ENCODE data around the gene PDZD4. TPM values are rescaled to one million over a fixed set of nuclear protein-coding genes. Genes with fewer than 3 reads are reported as not detected.

The PDZD4 gene, protein sequence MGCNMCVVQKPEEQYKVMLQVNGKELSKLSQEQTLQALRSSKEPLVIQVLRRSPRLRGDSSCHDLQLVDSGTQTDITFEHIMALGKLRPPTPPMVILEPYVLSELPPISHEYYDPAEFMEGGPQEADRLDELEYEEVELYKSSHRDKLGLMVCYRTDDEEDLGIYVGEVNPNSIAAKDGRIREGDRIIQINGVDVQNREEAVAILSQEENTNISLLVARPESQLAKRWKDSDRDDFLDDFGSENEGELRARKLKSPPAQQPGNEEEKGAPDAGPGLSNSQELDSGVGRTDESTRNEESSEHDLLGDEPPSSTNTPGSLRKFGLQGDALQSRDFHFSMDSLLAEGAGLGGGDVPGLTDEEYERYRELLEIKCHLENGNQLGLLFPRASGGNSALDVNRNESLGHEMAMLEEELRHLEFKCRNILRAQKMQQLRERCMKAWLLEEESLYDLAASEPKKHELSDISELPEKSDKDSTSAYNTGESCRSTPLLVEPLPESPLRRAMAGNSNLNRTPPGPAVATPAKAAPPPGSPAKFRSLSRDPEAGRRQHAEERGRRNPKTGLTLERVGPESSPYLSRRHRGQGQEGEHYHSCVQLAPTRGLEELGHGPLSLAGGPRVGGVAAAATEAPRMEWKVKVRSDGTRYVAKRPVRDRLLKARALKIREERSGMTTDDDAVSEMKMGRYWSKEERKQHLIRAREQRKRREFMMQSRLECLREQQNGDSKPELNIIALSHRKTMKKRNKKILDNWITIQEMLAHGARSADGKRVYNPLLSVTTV
- total RNA-seq, result 0.76 TPM in 1 of 2 replicates, not detected in the other

DNA sequence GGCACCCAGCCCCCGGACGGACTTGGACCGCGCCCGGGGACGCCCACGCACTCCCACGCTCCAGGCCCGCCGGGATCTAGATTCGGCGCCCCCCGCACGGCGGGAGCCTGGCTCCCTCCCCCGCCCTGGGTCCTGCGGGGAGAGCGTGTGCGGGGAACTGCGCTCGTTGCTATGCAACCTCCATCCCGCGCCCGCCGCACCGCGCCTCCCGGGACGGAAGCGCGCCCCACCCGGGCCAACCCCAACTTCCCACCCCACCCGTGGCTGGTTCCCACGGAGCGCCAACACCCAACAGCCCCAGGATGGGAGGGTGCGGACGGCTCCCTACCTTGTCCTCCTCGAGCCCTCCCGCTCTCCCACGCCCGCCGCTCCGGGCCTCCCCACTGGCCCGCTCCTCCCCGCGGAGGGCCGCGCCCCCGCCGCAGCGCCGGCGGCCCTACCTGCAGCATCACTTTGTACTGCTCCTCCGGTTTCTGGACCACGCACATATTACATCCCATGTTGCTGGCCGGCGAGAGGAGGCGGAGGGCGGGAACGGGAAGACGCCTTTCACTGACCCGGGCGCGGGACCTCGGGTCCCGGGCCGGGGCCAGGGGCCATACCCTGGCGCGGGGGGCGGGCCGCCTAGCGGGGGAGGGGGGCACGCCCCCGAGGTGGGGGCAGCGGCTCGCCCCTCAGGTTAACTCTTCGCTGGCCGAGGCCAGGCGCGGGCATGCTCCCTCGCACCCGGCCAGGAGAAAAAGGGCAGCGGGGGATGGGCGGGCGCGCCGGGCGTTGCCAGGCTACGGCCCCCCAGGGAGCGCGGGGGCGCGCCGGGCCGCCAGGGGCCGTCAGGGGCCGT lies at the start of gene PDZD4:
Gene PDZD4, minus strand, starts transcription at position 746 of the 841 bp plus-strand sequence. Its CDS starts 246 bp downstream, at position 500.

DNA sequence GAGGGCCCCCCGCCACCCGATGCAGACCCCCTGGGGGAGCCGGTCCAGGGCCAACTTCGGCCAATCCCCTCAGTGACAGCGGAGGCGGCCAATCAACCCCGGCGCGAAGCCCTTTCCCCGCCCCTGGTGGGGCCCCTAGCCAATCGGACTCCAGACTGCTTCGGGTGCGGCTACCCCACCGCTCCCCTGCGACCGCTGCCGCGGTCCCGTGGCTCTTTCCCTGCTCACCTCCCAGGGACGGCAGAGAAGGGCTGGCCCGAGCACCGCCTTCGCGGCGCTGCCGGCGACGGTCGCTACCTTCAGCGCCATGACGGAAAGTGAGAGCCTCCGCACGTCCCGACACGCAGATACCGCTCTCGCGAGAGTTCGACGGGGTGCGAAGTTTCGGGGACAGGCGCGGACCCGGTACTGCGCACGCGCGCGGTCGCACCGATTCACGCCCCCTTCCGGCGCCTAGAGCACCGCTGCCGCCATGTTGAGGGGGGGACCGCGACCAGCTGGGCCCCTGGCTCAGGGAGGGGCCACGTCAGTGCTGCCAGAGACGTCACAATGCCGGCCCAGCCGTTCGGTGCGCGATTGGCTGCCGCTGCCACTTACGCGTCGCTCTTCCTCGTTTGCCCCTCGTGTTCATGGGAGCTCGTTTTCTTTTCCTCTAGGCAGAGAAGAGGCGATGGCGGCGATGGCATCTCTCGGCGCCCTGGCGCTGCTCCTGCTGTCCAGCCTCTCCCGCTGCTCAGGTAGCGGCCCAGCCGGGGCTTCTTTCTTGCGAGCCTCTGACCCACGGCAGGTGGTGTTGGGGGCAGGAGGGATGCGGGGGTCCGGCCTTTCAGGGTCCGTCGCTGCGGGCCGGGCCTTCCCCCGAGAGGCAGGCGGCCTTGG lies 36.1 kb downstream of the PDZD4 start, which contains the start of the genes IDH3G and SSR4:
Gene IDH3G, minus strand, starts transcription at position 358 of the 879 bp plus-strand sequence. Its CDS starts 49 bp downstream, at position 309.
Gene SSR4, plus strand, starts transcription at position 651 of the 879 bp plus-strand sequence. Its CDS starts 20 bp downstream, at position 671.

DNA sequence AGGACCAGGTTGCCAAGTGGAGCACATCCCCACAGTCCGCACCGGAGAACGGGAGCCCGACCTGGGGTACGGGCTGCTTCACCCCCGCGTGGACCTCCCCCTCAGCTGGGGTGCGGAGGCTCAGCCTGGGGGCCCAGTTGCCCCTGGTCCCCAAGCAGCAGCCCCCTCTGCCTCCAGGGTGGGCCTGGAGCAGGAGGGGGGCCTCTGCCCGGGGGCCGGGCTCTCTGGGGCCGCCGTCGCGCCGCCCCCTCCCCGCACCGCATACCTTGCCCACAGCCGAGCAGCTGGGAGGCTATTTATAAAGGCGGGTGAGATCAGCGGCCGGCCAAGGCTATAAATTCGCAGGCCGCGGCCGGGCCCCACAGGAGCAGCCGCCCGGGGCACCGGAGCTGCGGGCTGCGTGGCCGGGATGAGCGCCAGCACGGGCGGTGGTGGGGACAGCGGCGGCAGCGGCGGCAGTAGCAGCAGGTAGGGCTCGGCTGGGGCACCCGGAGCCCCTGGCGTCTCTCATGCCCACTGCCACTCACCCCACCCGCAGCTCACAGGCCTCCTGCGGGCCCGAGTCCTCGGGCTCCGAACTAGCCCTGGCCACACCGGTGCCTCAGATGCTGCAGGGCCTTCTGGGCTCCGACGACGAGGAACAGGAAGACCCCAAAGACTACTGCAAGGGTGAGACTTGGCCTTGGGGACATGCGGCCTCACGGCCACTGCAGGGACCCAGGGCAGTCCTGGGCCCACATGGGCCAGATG lies 49.5 kb downstream of the PDZD4 start, which contains the start of gene SRPK3:
Gene SRPK3, plus strand, starts transcription at position 364 of the 750 bp plus-strand sequence. Its CDS starts 46 bp downstream, at position 410.

DNA sequence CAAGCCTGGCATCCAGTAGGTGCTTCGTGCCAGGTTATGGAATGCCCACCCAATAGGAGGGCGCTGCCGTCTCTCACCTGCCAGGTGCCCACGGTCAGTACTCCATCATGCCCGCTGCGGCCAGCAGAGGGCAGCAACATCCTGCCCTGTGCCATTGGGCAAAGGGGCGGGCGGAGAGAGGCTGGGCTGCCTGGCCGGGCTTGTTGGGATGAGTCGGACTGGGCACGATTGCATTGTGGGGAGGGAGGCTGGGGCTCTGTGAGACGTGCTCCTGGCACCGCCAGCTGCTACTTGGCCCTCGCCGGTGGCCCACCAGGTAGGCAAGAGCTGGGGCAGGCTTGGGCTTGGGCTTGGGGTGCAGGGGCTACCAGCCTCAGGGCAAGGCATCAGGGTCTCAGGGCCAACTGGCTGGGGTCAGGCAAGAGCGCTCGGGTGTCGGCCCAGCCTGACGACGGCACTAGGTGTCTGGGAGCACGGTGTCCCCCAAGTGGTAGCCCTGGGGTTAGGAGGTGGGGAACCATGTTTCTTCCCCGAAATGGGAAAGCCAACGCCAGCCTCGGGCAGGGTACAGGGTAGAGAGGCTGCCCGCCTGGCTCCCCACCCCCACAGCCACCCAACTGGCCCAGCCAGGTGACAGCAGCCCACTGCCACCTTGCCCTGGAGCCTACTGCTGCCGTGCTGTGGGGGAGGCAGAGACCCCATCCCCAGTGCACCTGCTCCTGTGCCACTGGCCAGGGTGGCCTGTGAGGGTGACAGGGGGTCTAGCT lies 66.2 kb downstream of the PDZD4 start, which contains the start of gene PLXNB3:
Gene PLXNB3, plus strand, starts transcription at position 261 of the 767 bp plus-strand sequence. CDS start 1,287 bp downstream, outside the sequence.

Other genes starting within 250 kb of the PDZD4 start
- gene CCNQ, start 231.4 kb downstream of the PDZD4 start, total RNA-seq, result 28.4 and 38.2 TPM in 2 replicates
- gene DUSP9, start 183.3 kb downstream of the PDZD4 start, total RNA-seq, result under 0.01 and 0.13 TPM in 2 replicates
- not detected in 2 replicates for gene PNCK, start 156.7 kb downstream of the PDZD4 start, total RNA-seq
- gene SLC6A8, start 142.6 kb downstream of the PDZD4 start, total RNA-seq, result 1.6 and 5.5 TPM in 2 replicates
- gene BCAP31, start 106.2 kb downstream of the PDZD4 start, total RNA-seq, result 200 and 266 TPM in 2 replicates
- 7.0 and 15.4 TPM in 2 replicates for gene ABCD1, start 105.7 kb downstream of the PDZD4 start, total RNA-seq
- gene PLXNB3, start 66.3 kb downstream of the PDZD4 start, total RNA-seq, result 2.9 and 20.6 TPM in 2 replicates
- gene SRPK3, start 49.5 kb downstream of the PDZD4 start, total RNA-seq, result under 0.01 and 0.44 TPM in 2 replicates
- gene IDH3G, start 36.2 kb downstream of the PDZD4 start, total RNA-seq, result 48.1 and 67.7 TPM in 2 replicates
- gene SSR4, start 35.9 kb downstream of the PDZD4 start, total RNA-seq, result 112 and 142 TPM in 2 replicates
- 0.16 and 0.88 TPM in 2 replicates for gene L1CAM, start 55.6 kb upstream of the PDZD4 start, total RNA-seq
- 1.4 and 1.9 TPM in 2 replicates for gene AVPR2, start 74.1 kb upstream of the PDZD4 start, total RNA-seq
- gene ARHGAP4, start 95.7 kb upstream of the PDZD4 start, total RNA-seq, result 10.9 and 14.9 TPM in 2 replicates
- 41.8 and 46.9 TPM in 2 replicates for gene NAA10, start 104.5 kb upstream of the PDZD4 start, total RNA-seq
- gene RENBP, start 114.1 kb upstream of the PDZD4 start, total RNA-seq, result 16.5 and 28.8 TPM in 2 replicates
- 11.7 and 29.4 TPM in 2 replicates for gene HCFC1, start 141.3 kb upstream of the PDZD4 start, total RNA-seq
- gene TMEM187, start 142.2 kb upstream of the PDZD4 start, total RNA-seq, result 5.7 and 7.2 TPM in 2 replicates
- 45.5 and 57.6 TPM in 2 replicates for gene IRAK1, start 189.4 kb upstream of the PDZD4 start, total RNA-seq